ENCODE measurements around the gene BRAF. TPM values are rescaled to one million over a fixed set of nuclear protein-coding genes. Genes with fewer than 3 reads are reported as not detected.

Gene BRAF
- polyA plus RNA-seq, 2 donors, result 4.2 to 7.6 TPM

- 83 to 92% methylated on average over 3 of the region's 3 CpGs for WGBS, 2 donors
- Histone ChIP-seq H3K4me1 (ENCODE audit: control insufficient read depth in 2 of 2, insufficient read depth in 2 of 2, low read length in 1 of 2) (peaks cover 3 to 4% of the 10 kb centered on the region in 2 donors), H3K27me3 (ENCODE audit: control insufficient read depth in 1 of 2, insufficient read depth in 2 of 2, low read length in 2 of 2) (no peaks in the 10 kb centered on the region), H3K9me3 (ENCODE audit: control insufficient read depth in 2 of 2, insufficient read depth in 1 of 2, low read depth in 1 of 2, low read length in 1 of 2) (no peaks in the 10 kb centered on the region), H3K27ac (ENCODE audit: low read depth in 2 of 2, low read length in 1 of 2) (no peak overlapping the region), H3K36me3 (ENCODE audit: control insufficient read depth in 2 of 2, insufficient read depth in 2 of 2, low read length in 1 of 2) (peaks cover 0 to 22% of the 10 kb centered on the region in 2 donors), H3K4me3 (ENCODE audit: low read depth in 1 of 2, low read length in 2 of 2) (no peak overlapping the region)
Observed at GRCh38 chr7:140676306-140676705, 248.4 kb downstream of the BRAF start.

- WGBS, 2 donors, result 83 to 87% methylated on average over 4 of the region's 4 CpGs
- Histone ChIP-seq H3K4me3 (ENCODE audit: low read depth in 1 of 2, low read length in 2 of 2) (no peak overlapping the region), H3K9me3 (ENCODE audit: control insufficient read depth in 2 of 2, insufficient read depth in 1 of 2, low read depth in 1 of 2, low read length in 1 of 2) (no peaks in the 10 kb centered on the region), H3K36me3 (ENCODE audit: control insufficient read depth in 2 of 2, insufficient read depth in 2 of 2, low read length in 1 of 2) (peaks cover 0 to 18% of the 10 kb centered on the region in 2 donors), H3K4me1 (ENCODE audit: control insufficient read depth in 2 of 2, insufficient read depth in 2 of 2, low read length in 1 of 2) (peaks cover 3 to 4% of the 10 kb centered on the region in 2 donors), H3K27me3 (ENCODE audit: control insufficient read depth in 1 of 2, insufficient read depth in 2 of 2, low read length in 2 of 2) (no peaks in the 10 kb centered on the region), H3K27ac (ENCODE audit: low read depth in 2 of 2, low read length in 1 of 2) (no peak overlapping the region)
Observed at GRCh38 chr7:140675726-140676125, 249.0 kb downstream of the BRAF start.

GRCh38 chr7:140674899-140675701 lies 249.6 kb downstream of the BRAF start:
- WGBS, 2 donors, result 61 to 62% methylated on average over 8 of the region's 8 CpGs
- no peaks in the 10 kb centered on the region for H3K9me3 ChIP-seq (ENCODE audit: control insufficient read depth in 2 of 2, insufficient read depth in 1 of 2, low read depth in 1 of 2, low read length in 1 of 2)
- peak overlapping the region in 1 of 2 donors; percentile 29 for H3K27ac ChIP-seq (ENCODE audit: low read depth in 2 of 2, low read length in 1 of 2)

GRCh38 chr7:140674356-140674800 lies 250.4 kb downstream of the BRAF start:
- WGBS, 2 donors, result 58 to 68% methylated on average over 5 of the region's 5 CpGs
- Histone ChIP-seq H3K4me3 (ENCODE audit: low read depth in 1 of 2, low read length in 2 of 2) (no peak overlapping the region), H3K9me3 (ENCODE audit: control insufficient read depth in 2 of 2, insufficient read depth in 1 of 2, low read depth in 1 of 2, low read length in 1 of 2) (no peaks in the 10 kb centered on the region), H3K27me3 (ENCODE audit: control insufficient read depth in 1 of 2, insufficient read depth in 2 of 2, low read length in 2 of 2) (no peaks in the 10 kb centered on the region), H3K27ac (ENCODE audit: low read depth in 2 of 2, low read length in 1 of 2) (no peak overlapping the region), H3K4me1 (ENCODE audit: control insufficient read depth in 2 of 2, insufficient read depth in 2 of 2, low read length in 1 of 2) (peaks cover 3 to 4% of the 10 kb centered on the region in 2 donors), H3K36me3 (ENCODE audit: control insufficient read depth in 2 of 2, insufficient read depth in 2 of 2, low read length in 1 of 2) (peaks cover 0 to 16% of the 10 kb centered on the region in 2 donors)

More at GRCh38 chr7:140674899-140675701, 249.6 kb downstream of the BRAF start:
- peaks cover 3 to 4% of the 10 kb centered on the region in 2 donors for H3K4me1 ChIP-seq (ENCODE audit: control insufficient read depth in 2 of 2, insufficient read depth in 2 of 2, low read length in 1 of 2)
- H3K36me3 ChIP-seq (ENCODE audit: control insufficient read depth in 2 of 2, insufficient read depth in 2 of 2, low read length in 1 of 2), result peaks cover 0 to 16% of the 10 kb centered on the region in 2 donors
- H3K4me3 ChIP-seq (ENCODE audit: low read depth in 1 of 2, low read length in 2 of 2), result no peak overlapping the region
- no peaks in the 10 kb centered on the region for H3K27me3 ChIP-seq (ENCODE audit: control insufficient read depth in 1 of 2, insufficient read depth in 2 of 2, low read length in 2 of 2)

- peaks cover 0 to 11% of the 10 kb centered on the region in 2 donors for H3K36me3 ChIP-seq (ENCODE audit: control insufficient read depth in 2 of 2, insufficient read depth in 2 of 2, low read length in 1 of 2)
- no peaks in the 10 kb centered on the region for H3K9me3 ChIP-seq (ENCODE audit: control insufficient read depth in 2 of 2, insufficient read depth in 1 of 2, low read depth in 1 of 2, low read length in 1 of 2)
- 19 to 20% methylated on average over 18 of the region's 18 CpGs for WGBS, 2 donors
- peak overlapping the region; percentile 85 to 89 for H3K27ac ChIP-seq (ENCODE audit: low read depth in 2 of 2, low read length in 1 of 2)
- H3K27me3 ChIP-seq (ENCODE audit: control insufficient read depth in 1 of 2, insufficient read depth in 2 of 2, low read length in 2 of 2), result no peaks in the 10 kb centered on the region
- peaks cover 3 to 4% of the 10 kb centered on the region in 2 donors for H3K4me1 ChIP-seq (ENCODE audit: control insufficient read depth in 2 of 2, insufficient read depth in 2 of 2, low read length in 1 of 2)
- H3K4me3 ChIP-seq (ENCODE audit: low read depth in 1 of 2, low read length in 2 of 2), result peak overlapping the region; percentile 63 to 68
Observed at GRCh38 chr7:140673774-140674155, 251.0 kb downstream of the BRAF start.

- Histone ChIP-seq H3K27me3 (ENCODE audit: control insufficient read depth in 1 of 2, insufficient read depth in 2 of 2, low read length in 2 of 2) (no peaks in the 10 kb centered on the region), H3K27ac (ENCODE audit: low read depth in 2 of 2, low read length in 1 of 2) (peak overlapping the region; percentile 85 to 89), H3K9me3 (ENCODE audit: control insufficient read depth in 2 of 2, insufficient read depth in 1 of 2, low read depth in 1 of 2, low read length in 1 of 2) (no peaks in the 10 kb centered on the region), H3K4me1 (ENCODE audit: control insufficient read depth in 2 of 2, insufficient read depth in 2 of 2, low read length in 1 of 2) (peaks cover 3 to 4% of the 10 kb centered on the region in 2 donors), H3K4me3 (ENCODE audit: low read depth in 1 of 2, low read length in 2 of 2) (peak overlapping the region; percentile 63 to 68), H3K36me3 (ENCODE audit: control insufficient read depth in 2 of 2, insufficient read depth in 2 of 2, low read length in 1 of 2) (peaks cover 0 to 6% of the 10 kb centered on the region in 2 donors)
- 0% methylated on average over 43 to 72 of the region's 72 CpGs for WGBS, 2 donors
Observed at GRCh38 chr7:140673063-140673773, 251.5 kb downstream of the BRAF start.

- no peaks in the 10 kb centered on the region for H3K36me3 ChIP-seq (ENCODE audit: control insufficient read depth in 2 of 2, insufficient read depth in 2 of 2, low read length in 1 of 2)
- no peaks in the 10 kb centered on the region for H3K9me3 ChIP-seq (ENCODE audit: control insufficient read depth in 2 of 2, insufficient read depth in 1 of 2, low read depth in 1 of 2, low read length in 1 of 2)
- H3K27ac ChIP-seq (ENCODE audit: low read depth in 2 of 2, low read length in 1 of 2), result peak within 1 kb of the TSS; percentile 85 to 89
- WGBS, 2 donors, result 1 to 2% methylated on average over 38 to 41 of the region's 41 CpGs
- no peaks in the 10 kb centered on the region for H3K27me3 ChIP-seq (ENCODE audit: control insufficient read depth in 1 of 2, insufficient read depth in 2 of 2, low read length in 2 of 2)
- H3K4me3 ChIP-seq (ENCODE audit: low read depth in 1 of 2, low read length in 2 of 2), result peak within 1 kb of the TSS; percentile 63 to 68
- H3K4me1 ChIP-seq (ENCODE audit: control insufficient read depth in 2 of 2, insufficient read depth in 2 of 2, low read length in 1 of 2), result peaks cover 3 to 4% of the 10 kb centered on the region in 2 donors
Observed at GRCh38 chr7:140672382-140673062, 252.2 kb downstream of the BRAF start, which contains the start of gene ADCK2. TSS of gene ADCK2 (plus strand) at chr7:140672945. CDS start at chr7:140673331, 386 bp downstream.

GRCh38 chr7:140671966-140672365 lies 252.8 kb downstream of the BRAF start:
- peak overlapping the region in 1 of 2 donors; percentile 68 for H3K4me3 ChIP-seq (ENCODE audit: low read depth in 1 of 2, low read length in 2 of 2)
- H3K9me3 ChIP-seq (ENCODE audit: control insufficient read depth in 2 of 2, insufficient read depth in 1 of 2, low read depth in 1 of 2, low read length in 1 of 2), result no peaks in the 10 kb centered on the region
- H3K4me1 ChIP-seq (ENCODE audit: control insufficient read depth in 2 of 2, insufficient read depth in 2 of 2, low read length in 1 of 2), result peaks cover 3 to 4% of the 10 kb centered on the region in 2 donors
- no peaks in the 10 kb centered on the region for H3K36me3 ChIP-seq (ENCODE audit: control insufficient read depth in 2 of 2, insufficient read depth in 2 of 2, low read length in 1 of 2)
- 82 to 87% methylated on average over 15 of the region's 15 CpGs for WGBS, 2 donors
- no peak overlapping the region for H3K27ac ChIP-seq (ENCODE audit: low read depth in 2 of 2, low read length in 1 of 2)
- no peaks in the 10 kb centered on the region for H3K27me3 ChIP-seq (ENCODE audit: control insufficient read depth in 1 of 2, insufficient read depth in 2 of 2, low read length in 2 of 2)

GRCh38 chr7:140670343-140670935 lies 254.3 kb downstream of the BRAF start:
- Histone ChIP-seq H3K27me3 (ENCODE audit: control insufficient read depth in 1 of 2, insufficient read depth in 2 of 2, low read length in 2 of 2) (no peaks in the 10 kb centered on the region), H3K27ac (ENCODE audit: low read depth in 2 of 2, low read length in 1 of 2) (no peak overlapping the region), H3K4me1 (ENCODE audit: control insufficient read depth in 2 of 2, insufficient read depth in 2 of 2, low read length in 1 of 2) (peaks cover 3 to 4% of the 10 kb centered on the region in 2 donors), H3K36me3 (ENCODE audit: control insufficient read depth in 2 of 2, insufficient read depth in 2 of 2, low read length in 1 of 2) (no peaks in the 10 kb centered on the region), H3K4me3 (ENCODE audit: low read depth in 1 of 2, low read length in 2 of 2) (no peak overlapping the region), H3K9me3 (ENCODE audit: control insufficient read depth in 2 of 2, insufficient read depth in 1 of 2, low read depth in 1 of 2, low read length in 1 of 2) (no peaks in the 10 kb centered on the region)
- 64 to 73% methylated on average over 4 of the region's 4 CpGs for WGBS, 2 donors

Data from esophagus (tissue), 2 donors.